ENCODE results near the gene SELENOO.

DNA sequence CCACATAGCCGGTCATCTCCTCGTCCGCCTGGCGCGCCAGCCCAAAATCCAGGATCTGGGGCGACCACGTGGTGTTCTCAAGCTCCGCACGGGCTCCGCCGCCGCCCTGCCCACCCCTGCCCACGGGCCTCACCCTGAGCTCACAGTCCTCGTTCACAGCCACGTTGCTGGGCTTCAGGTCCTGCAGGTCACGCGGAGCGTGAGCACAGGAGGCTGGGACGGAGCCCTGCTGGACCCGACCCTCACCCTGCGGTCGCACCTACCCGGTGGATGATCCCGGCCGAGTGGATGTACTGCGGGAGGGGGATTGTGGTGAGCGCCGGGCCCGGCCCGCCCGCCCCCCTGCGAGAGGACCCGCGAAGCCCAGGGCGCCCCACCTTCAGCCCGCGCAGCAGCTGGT, 66.2 kb downstream of the SELENOO start:
- TF ChIP-seq, protein P1, sequence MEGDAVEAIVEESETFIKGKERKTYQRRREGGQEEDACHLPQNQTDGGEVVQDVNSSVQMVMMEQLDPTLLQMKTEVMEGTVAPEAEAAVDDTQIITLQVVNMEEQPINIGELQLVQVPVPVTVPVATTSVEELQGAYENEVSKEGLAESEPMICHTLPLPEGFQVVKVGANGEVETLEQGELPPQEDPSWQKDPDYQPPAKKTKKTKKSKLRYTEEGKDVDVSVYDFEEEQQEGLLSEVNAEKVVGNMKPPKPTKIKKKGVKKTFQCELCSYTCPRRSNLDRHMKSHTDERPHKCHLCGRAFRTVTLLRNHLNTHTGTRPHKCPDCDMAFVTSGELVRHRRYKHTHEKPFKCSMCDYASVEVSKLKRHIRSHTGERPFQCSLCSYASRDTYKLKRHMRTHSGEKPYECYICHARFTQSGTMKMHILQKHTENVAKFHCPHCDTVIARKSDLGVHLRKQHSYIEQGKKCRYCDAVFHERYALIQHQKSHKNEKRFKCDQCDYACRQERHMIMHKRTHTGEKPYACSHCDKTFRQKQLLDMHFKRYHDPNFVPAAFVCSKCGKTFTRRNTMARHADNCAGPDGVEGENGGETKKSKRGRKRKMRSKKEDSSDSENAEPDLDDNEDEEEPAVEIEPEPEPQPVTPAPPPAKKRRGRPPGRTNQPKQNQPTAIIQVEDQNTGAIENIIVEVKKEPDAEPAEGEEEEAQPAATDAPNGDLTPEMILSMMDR (IDR thresholded peaks at IDR 0.05), result no peak
- TF ChIP-seq EZH2 (IDR thresholded peaks at IDR 0.05; ENCODE audit: borderline replicate concordance, insufficient read depth, low read depth, low read length, poor library complexity, severe bottlenecking), result no peak
